GM19193 (cell line): ENCODE data around the gene TRPM2.

Experiments used
- POLR2A ChIP-seq: IDR thresholded peaks from 4 replicates; pipeline ENCODE4 v1.6.1; 2011; ENCODE audit not compliant: insufficient read depth, insufficient read length; ENCODE audit errors: extremely low read depth

TRPM2 gene

DNA sequence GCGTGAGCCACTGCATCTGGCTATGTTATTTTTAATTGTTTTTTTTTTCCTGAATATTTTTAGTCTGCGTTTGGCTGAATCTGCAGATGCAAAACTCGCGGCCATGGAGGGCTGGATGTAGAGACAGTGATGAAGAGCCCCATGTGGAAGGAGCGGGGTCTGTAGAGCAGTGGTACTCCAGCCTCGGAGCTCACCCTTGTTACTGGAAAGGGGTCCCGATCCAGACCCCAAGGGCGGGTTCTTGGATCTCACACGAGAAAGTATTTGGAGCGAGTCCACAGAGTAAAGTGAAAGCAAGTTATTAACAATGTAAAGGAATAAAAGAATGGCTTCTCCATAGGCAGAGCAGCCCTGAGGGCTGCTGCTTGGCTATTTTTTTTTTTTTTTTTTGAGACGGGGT lies 2.7 kb downstream of the TRPM2 start:
- no peak for TF ChIP-seq POLR2A

DNA sequence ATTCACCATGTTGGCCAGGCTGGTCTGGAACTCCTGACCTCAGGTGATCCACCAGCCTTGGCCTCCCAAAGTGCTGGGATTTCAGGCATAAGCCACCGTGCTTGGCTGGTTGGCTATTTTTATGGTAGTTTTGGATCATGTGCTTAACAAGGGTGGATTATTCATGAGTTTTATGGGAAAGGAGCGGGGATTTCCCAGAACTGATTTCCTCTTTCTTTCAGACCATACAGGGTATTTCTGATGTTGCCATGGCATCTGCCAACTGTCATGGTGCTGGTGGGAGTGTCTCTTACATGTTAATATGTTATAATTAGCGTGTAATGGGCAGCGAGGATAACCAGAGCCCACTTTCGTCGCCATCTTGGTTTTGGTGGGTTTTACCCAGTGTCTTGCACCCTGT lies 3.2 kb downstream of the TRPM2 start:
- no peak for TF ChIP-seq POLR2A

DNA sequence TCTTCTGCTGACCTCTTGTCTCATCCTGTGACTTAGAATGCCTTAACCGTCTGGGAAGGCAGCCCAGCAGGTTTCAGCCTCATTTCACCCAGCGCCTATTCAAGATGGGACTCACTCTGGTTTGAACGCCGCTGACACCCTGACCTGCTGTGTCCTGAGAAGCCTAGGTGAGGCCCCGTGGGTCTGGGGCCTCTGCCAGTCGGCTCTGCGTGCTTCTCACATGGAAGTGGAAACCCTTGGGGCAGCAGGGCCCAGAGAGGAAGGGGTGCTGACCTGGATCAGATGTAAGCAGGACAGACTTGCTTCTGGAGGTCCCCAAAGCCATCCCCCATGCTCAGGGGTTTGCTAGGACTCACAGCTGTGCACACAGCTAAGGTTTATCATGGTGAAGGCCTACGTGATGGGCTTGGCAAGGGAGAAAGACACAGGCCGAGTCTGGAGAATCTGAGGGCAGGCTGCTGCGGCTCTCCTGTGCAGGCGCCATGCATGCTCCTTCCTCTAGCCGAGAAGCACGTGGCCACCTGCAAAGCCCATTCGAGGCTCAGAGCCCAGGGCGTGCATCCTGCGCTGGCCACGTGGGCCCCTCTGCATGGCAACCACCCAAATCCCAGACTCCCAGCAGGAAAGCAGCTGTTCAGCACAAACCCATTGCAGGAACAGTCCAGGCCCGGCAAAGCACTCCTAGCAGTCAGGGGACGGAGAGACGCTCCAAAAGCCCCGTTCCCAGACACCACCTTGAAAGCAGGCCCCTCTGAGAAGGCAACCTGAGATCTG lies 3.8 kb downstream of the TRPM2 start:
- no peak for TF ChIP-seq POLR2A

DNA sequence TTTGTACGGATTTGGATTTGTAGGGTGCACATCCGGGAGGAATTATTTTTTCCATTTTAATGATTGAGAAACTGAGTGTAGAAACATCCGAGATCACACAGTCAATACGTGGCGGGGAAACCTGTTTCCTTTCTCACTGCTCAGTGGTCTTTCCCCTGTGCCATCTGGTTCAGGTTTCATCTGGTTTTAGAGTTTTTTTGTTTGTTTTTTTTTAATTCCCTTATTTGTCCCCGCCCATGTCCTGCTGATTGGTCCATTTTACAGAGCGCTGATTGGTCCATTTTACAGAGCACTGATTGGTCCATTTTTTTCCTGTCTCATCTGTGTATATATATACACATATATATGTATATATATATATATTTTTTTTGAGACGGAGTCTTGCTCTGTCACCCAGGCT lies 6.0 kb downstream of the TRPM2 start:
- TF ChIP-seq POLR2A, result no peak

DNA sequence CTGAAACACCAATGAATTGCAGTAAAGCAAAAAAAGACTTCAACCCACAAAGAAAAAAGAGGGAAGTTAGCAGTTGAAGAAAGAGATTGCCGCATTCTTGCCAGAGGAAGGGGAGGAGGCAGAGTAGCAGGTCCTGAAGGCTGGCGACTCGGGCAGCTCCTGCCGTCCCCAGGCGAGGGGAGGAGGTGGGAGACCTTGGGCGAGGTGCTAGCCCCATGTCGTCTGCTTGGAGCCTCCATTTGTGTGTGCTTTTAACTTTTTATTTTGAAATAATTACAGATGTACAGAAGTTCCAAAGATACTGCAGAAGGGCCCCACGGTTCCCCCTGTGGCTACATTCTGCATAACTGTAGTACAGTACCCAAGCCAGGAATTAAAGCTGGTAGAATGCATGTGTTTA lies 6.7 kb downstream of the TRPM2 start:
- no peak for TF ChIP-seq POLR2A

DNA sequence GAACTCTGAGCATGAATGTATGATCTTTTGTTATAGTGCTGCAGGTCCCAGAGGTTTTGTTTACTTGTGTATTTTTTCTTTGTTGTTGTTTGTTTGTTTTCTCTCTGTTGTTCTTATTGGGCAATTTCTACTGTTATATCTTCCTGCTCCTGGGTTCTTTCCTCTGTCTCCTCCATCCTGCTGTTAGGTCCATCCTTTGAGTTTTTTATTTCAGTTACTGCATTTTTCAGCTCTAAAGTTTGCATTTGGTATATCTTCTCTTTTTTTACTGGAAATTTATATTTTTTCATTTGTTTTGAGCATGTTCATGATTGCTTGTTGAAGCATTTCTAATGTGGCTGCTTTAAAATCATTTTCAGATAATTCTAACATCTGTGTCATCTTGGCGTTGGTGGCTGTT lies 9.9 kb downstream of the TRPM2 start:
- TF ChIP-seq POLR2A, result no peak

DNA sequence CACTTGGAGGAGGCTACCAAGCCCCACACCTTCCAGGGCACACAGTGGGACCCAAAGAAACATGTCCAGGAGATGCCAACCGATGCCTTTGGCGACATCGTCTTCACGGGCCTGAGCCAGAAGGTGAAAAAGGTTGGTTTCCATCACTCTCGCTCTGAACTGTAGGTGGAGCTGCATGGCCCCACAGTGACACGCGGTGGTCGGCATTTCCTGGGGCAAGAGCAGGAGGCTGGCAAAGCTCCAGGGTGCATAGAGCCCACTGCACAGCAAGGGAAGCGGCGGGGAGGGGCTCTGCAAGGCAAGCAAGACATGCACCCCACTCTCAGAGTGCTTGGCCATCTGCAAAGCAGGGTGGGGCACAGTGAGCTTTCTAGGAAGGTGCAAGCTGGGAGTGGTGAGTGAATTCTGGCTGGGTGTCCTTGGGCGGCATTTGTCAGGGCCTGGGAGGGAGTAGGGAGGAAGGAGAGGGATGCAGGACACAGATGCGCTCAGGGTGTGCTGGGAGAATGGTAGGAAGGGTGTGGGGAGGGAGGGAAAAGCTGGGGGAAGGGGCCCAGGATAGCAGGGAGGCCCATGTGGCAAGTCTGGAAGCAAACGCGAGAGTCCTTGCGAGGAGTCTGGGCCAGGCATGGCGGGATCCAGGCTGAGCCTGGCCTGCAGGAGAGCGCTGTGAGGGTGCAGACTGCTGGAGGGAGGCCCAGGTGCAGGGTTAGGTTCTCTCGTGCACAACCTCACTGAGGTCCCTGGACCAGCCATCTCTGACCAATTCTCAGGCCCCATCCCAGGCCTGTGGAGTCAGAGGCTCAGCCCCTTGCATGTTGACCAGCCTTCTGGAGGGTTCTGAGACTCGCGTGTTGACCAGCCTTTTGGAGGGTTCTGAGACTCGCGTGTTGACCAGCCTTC lies 11.0 kb downstream of the TRPM2 start:
- TF ChIP-seq POLR2A, result no peak

DNA sequence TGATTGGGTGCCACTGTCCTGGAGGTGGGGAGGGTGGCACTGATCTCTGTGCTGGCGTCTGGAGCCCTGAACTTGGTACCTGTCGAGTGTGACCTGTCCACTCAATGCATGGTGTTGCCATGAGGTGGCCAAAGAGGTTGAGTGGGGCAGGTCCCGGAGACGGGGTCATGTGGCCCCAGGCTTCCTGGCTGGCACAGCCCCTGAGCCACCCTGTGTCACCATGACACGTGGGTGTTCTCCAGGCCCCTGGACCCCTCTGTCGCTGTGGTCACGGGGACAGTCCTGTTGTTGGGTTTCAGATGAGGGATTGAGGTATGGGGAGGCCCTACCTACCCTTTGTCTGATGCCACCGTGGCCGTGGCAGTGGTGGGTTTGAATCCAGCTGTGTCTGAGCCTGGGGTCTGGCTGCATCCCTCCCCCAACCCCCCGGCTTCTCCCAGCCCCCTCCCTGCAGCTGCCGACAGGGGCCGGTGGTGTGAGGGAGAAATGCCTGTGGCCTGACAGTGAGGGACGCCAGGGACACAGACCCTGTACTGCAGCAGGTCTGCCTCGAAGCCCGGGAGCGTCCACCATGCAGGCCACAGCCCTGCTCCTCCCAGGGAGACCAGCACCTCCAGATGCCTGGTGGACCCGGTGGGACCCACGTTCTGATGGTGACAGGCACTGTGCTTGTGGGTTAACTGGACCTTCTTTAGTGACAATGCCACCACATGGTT lies 12.0 kb downstream of the TRPM2 start:
- no peak for TF ChIP-seq POLR2A

DNA sequence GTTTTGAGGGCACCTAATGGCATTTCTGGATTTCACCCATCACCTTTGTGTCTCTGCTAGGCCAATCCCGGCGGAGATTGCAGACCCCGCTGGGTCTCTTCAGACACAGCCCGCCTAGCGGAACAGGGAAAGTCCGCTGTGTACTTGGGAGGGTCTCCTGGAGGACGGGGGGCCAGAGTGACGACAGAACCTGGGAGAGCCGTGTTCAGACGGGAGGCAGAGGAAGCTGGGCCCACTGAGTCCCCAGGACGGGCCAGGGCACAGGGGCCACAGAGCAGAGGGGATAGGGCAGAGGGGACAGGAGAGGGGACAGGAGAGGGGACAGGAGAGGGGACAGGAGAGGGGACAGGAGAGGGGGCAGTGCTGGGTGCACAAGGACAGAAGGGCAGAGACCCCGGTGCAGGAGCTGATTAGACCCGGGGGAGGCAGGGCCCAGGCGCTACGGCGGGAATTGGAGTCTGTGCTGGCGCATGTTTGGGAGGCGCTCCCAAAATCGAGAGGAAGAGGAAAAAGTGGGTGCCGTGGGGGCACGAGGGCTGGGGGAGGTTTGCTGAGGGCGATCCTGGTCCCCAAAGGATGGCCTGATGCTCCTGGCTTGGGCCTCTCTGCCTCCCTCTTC lies 12.7 kb downstream of the TRPM2 start:
- TF ChIP-seq POLR2A, result no peak

DNA sequence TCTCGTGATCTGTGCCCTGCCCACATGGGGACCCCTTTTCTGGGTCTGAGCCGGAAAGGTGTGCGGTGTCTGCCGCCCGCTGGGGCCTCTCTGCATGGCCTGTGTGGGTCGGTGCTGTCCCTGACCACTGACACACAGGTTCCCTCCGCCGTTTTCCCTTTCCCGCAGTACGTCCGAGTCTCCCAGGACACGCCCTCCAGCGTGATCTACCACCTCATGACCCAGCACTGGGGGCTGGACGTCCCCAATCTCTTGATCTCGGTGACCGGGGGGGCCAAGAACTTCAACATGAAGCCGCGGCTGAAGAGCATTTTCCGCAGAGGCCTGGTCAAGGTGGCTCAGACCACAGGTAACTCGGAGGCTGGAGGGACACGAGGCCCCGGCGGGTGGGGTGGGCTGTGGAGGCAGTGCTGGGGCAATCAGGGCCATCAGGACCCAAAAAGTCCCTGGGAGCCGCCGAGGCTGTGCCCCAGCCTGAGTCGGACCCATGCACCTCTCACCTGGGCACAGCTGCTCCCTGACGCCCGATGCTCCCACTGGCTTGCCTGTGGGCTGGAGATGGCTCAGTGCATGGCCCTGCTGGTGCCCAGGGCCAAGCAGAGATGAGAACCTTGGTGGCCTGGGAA lies 13.3 kb downstream of the TRPM2 start:
- no peak for TF ChIP-seq POLR2A

DNA sequence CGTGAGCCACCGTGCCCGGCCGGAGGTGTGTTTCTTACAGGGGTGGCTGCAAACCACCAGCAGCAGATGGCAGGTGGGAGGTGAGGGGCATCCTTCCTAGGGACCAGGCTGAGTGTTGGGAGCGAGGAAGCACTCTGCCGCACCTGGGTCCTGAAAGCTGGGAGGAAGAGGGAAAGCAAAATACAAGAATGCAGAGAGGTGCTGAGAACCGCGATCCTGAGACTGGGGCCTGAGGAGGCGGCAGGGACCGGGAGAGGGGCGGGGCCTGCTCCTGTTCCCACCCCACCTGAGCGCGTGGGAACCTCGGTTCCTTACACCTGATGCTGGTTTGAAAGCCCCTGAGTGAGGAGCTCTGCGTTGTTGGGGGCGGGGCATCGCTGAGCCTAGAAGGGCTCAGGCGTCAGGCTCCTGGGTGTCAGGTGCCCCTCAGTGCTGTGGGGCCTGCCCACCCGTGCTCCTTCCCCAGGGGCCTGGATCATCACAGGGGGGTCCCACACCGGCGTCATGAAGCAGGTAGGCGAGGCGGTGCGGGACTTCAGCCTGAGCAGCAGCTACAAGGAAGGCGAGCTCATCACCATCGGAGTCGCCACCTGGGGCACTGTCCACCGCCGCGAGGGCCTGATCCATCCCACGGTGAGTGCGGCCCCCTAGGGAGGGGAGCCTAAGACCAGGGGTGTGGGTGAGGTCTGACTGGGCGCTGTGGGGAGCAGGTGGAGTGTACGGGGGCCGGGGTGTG lies 15.5 kb downstream of the TRPM2 start:
- TF ChIP-seq POLR2A, result no peak

DNA sequence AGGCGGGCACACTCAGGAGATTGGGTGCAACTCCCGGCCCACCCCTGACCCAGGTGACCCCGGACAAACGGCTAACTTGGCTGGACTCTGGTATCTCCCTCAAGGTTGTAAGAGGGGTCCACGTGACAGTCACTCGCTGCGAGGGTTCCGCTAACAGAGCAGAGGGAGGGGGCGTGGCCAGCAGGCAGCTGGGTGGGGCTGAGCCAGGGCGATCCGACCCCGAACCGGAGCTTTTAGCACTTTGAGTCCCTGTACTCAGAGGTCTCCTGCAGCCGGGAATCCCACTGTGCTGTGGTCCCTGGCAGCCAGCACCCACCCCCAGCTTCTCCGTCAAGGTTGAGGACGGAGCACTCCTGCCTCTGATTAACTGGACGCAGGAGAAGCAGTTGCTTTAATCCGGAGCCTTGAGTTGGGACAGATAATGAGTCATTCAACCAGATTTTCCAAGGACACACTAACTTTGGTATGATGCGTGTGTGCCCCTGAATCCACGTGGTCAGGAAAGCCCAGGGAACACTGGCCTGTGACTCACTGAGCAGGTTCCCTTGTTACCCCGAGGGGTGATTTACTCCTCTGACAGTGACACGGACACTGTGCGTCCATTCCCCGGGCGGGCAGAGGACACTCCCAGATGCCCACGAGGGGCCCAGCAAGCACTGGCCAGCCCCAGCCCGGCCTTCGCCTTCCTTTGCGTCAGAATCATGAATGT lies 16.8 kb downstream of the TRPM2 start:
- no peak for TF ChIP-seq POLR2A

DNA sequence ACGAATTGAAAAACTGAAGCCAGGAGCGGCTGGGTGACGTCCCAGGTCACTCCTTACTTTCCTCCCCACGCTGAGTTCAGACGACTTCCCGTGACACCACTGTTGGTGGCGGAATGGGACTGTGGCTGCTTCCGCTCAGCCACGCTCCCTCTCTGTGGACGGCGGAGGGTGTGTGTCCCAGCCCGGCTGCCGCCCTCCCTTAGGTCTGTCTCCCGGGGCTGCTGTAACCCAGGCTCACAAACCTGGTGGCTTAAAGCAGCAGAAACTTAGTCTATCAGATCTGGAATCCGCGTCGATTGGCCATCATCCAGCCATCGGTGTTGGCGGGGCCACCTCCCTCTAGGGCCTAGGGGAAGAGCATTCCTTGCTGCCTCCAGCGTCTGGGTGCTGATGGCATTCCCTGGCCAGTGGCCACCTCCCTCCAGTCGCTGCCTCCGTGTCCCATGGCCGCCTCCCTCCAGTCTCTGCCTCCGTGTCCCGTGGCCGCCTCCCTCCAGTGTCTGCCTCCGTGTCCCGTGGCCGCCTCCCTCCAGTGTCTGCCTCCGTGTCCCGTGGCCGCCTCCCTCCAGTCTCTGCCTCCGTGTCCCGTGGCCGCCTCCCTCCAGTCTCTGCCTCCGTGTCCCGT lies 17.5 kb downstream of the TRPM2 start:
- TF ChIP-seq POLR2A, result no peak
